K562 (cell line): ENCODE results near the gene ERRFI1. TPM values are rescaled to one million over a fixed set of nuclear protein-coding genes. Genes with fewer than 3 reads are reported as not detected.

Source experiments
- ATAC-seq: fragments of 200-7000 bp; cut with Tn5 transposase; 3 replicates; pipeline ENCODE4 v1.9.1; 2020; ENCODE audit warnings: moderate library complexity
- BruUV-seq: library from RNA; stranded (reverse); fragments of 400-500 nt; replicated peaks from 2 replicates; lab custom pipeline; 2021; lab: Mats Ljungman, UMichigan
- CTCF ChIA-PET: fragments of 300-600 bp; formaldehyde crosslinking; extraction: SDS; loops from one replicate; lab custom pipeline; 2021; ENCODE audit warnings: low intra/inter-chr PET ratio; lab: Yijun Ruan, JAX
- POLR2A ChIA-PET: fragments of 300-600, 350-650 bp; sonication (Branson Sonifier 250); formaldehyde crosslinking; extraction: SDS; loops from one replicate; lab custom pipeline; 2021; ENCODE audit warnings: antibody characterized with exemption, inconsistent platforms; lab: Yijun Ruan, JAX
- DNase-seq, 4 experiments: peaks; one replicate each; pipeline versions ENCODE4 v3.0.0 to v3.0.0-alpha.2; 2011 to 2018; ENCODE audit warnings: low spot score in 3 of 4, mixed read lengths in 3 of 4; ENCODE audit errors: extremely low read depth in 1 of 4
- FAIRE-seq: peaks from 2 replicates; lab custom pipeline; 2011; peaks lifted over from hg19 to GRCh38; lab: Jason Lieb, UNC
- H2AFZ ChIP-seq: 2 replicates; pipeline ENCODE4 v1.6.0; 2011; ENCODE audit warnings: low read depth, low read length, control low read depth, inconsistent platforms
- H3K27ac ChIP-seq: fragments of 200-600 bp; 3 replicates; pipeline ENCODE4 v1.8.0; 2011; ENCODE audit warnings: low read depth, mild to moderate bottlenecking, control low read depth, inconsistent platforms, low read length, moderate library complexity, mixed read lengths; ENCODE audit errors: extremely low read depth
- H3K27me3 ChIP-seq, 2 experiments: fragments of 300-600 bp in 1 of 2; 2 replicates in 1 of 2; 3 replicates in 1 of 2; pipeline versions ENCODE4 v1.6.0 to v1.8.0; 2011; ENCODE audit warnings: inconsistent platforms in 2 of 2, low read length in 2 of 2, mild to moderate bottlenecking in 1 of 2, mixed read lengths in 1 of 2, moderate library complexity in 1 of 2; ENCODE audit not compliant: control insufficient read depth in 2 of 2, insufficient read depth in 2 of 2
- H3K36me3 ChIP-seq: fragments of 300-600 bp; 3 replicates; pipeline ENCODE4 v1.8.0; 2011; ENCODE audit warnings: mild to moderate bottlenecking, low read length, inconsistent platforms; ENCODE audit not compliant: control insufficient read depth, insufficient read depth
- H3K4me1 ChIP-seq, 2 experiments: fragments of 200-600 bp in 1 of 2; replicated peaks in 1 of 2; 2 replicates in 1 of 2; 3 replicates in 1 of 2; pipeline versions ENCODE4 v1.5.1 to v1.8.0; 2011; ENCODE audit warnings: inconsistent platforms in 2 of 2, low read length in 2 of 2, mild to moderate bottlenecking in 1 of 2, mixed read lengths in 1 of 2, moderate library complexity in 1 of 2; ENCODE audit not compliant: control insufficient read depth in 2 of 2, insufficient read depth in 2 of 2
- H3K4me2 ChIP-seq: 2 replicates; pipeline ENCODE4 v1.6.1; 2011; ENCODE audit warnings: low read length, control low read depth, inconsistent platforms, mixed read lengths; ENCODE audit not compliant: insufficient read depth
- H3K4me3 ChIP-seq: fragments of 200-600 bp; sonication (generic), shearing (Covaris generic); 2 replicates; pipeline ENCODE4 v1.5.1; 2016; ENCODE audit warnings: control low read depth, inconsistent platforms
- H3K79me2 ChIP-seq: fragments of 200-600 bp; 3 replicates; pipeline ENCODE4 v1.8.0; 2011; ENCODE audit warnings: low read length, inconsistent platforms; ENCODE audit not compliant: control insufficient read depth, insufficient read depth
- H3K9ac ChIP-seq, 2 experiments: 2 replicates each; pipeline versions ENCODE4 v1.6.0 to v1.6.1; 2011; ENCODE audit warnings: low read depth in 2 of 2, low read length in 2 of 2, control low read depth in 1 of 2, inconsistent platforms in 1 of 2, mild to moderate bottlenecking in 1 of 2, mixed read lengths in 1 of 2; ENCODE audit not compliant: insufficient read depth in 1 of 2
- H3K9me1 ChIP-seq: one replicate; pipeline ENCODE4 v1.6.0; 2011; ENCODE audit warnings: inconsistent platforms, mild to moderate bottlenecking, low read length, moderate library complexity; ENCODE audit not compliant: control insufficient read depth, insufficient read depth
- H3K9me3 ChIP-seq: replicated peaks from 2 replicates; pipeline ENCODE4 v1.5.1; 2011; ENCODE audit warnings: low read depth, low read length, inconsistent platforms; ENCODE audit not compliant: control insufficient read depth, insufficient read depth
- H4K20me1 ChIP-seq: replicated peaks from 2 replicates; pipeline ENCODE4 v1.6.1; 2011; ENCODE audit warnings: low read length, inconsistent platforms, mixed read lengths; ENCODE audit not compliant: control insufficient read depth, insufficient read depth
- AFF4 ChIP-seq: sonication (generic); formaldehyde crosslinking; IDR thresholded peaks from 2 replicates; pipeline ENCODE4 v1.8.0; 2023; ENCODE audit warnings: mild to moderate bottlenecking, missing genetic modification reagents
- CBFA2T2 ChIP-seq: fragments of 450-650 bp; conservative IDR thresholded peaks from 2 replicates; pipeline ENCODE4 v1.6.1; 2017; ENCODE audit warnings: mild to moderate bottlenecking
- ETV1 ChIP-seq: fragments of 450-650 bp; conservative IDR thresholded peaks from 2 replicates; pipeline ENCODE4 v1.6.1; 2016; ENCODE audit warnings: missing genetic modification characterization, control low read depth, low read depth, missing compliant biosample characterization
- FUS ChIP-seq: fragments of 200-400 bp; formaldehyde crosslinking; optimal IDR thresholded peaks from 2 replicates; pipeline ENCODE3; 2017; ENCODE audit warnings: low read depth, low read length
- MAFF ChIP-seq: IDR thresholded peaks from 2 replicates; pipeline ENCODE4 v1.6.1; 2012; ENCODE audit warnings: low read length, improper control_type of control experiment
- MECOM ChIP-seq: fragments of 250-450 bp; sonication (Bioruptor Pico); IDR thresholded peaks from 2 replicates; pipeline ENCODE4 v1.8.0; 2022; ENCODE audit warnings: inconsistent platforms
- PKNOX1 ChIP-seq: fragments of 450-650 bp; IDR thresholded peaks from 2 replicates; pipeline ENCODE4 v1.6.1; 2016
- RBM15 ChIP-seq: fragments of 200-400 bp; formaldehyde crosslinking; IDR thresholded peaks from 2 replicates; pipeline ENCODE4 v1.6.1; 2018; ENCODE audit warnings: mild to moderate bottlenecking, low read length, moderate library complexity; ENCODE audit not compliant: insufficient read depth
- SOX6 ChIP-seq: fragments of 450-650 bp; IDR thresholded peaks from 2 replicates; pipeline ENCODE4 v1.6.1; 2014; ENCODE audit warnings: mild to moderate bottlenecking
- ZNF639 ChIP-seq, 2 experiments: fragments of 200-800 bp in 1 of 2; sonication (Bioruptor generic) in 1 of 2; sonication (generic) in 1 of 2; formaldehyde crosslinking in 1 of 2; IDR thresholded peaks in 1 of 2; conservative IDR thresholded peaks in 1 of 2; 2 replicates each; pipeline versions ENCODE4 v1.5.0 to v1.6.1; 2016 to 2020; ENCODE audit warnings: missing compliant biosample characterization in 1 of 2, missing genetic modification characterization in 1 of 2, missing genetic modification reagents in 1 of 2
- WGBS: fragments of 100-300 bp; shearing (Covaris generic); methylation state at CpG from one replicate; pipeline ENCODE4 v1.1.6; 2016; ENCODE audit warnings: low coverage, mixed read lengths; ENCODE audit not compliant: insufficient coverage; ENCODE audit errors: missing lambda C conversion rate; 5-methylcytosine and 5-hydroxymethylcytosine counted together
- in situ Hi-C: fragments of 300-500 bp; cut with MboI; formaldehyde crosslinking; loops from 4 replicates; pipeline ENCODE4 v1.15.0; 2018; ENCODE audit warnings: inconsistent platforms, mixed read lengths
- intact Hi-C: fragments of 100-400 bp; cut with micrococcal nuclease; formaldehyde crosslinking; loops from 2 replicates; pipeline ENCODE4 v1.14.2; 2022
- polyA plus RNA-seq, 8 experiments: library from polyadenylated mRNA; depleted of rRNA in 4 of 8; stranded (reverse) in 5 of 8; unstranded in 3 of 8; fragments of >200 nt; fragmentation: Nextera tagmentation in 2 of 8; fragmentation: Illumina TruSeq in 1 of 8; extraction: Ambion mirVana in 2 of 8; extraction: Trizol in 1 of 8; gene quantifications; 2 replicates each; pipeline versions ENCODE4 v1.2.1 to v1.2.3, GENCODE V29; 2011 to 2014; ENCODE audit warnings: inconsistent platforms in 1 of 8, missing spikeins in 1 of 8
- total RNA-seq, 7 experiments: library from RNA; depleted of rRNA in 6 of 7; stranded (reverse); fragments of >200 nt in 6 of 7; fragmentation: Illumina TruSeq in 2 of 7; extraction: Trizol in 2 of 7; gene quantifications; 2 replicates each; pipeline versions ENCODE4 v1.2.1 to v1.2.3, GENCODE V29; 2011 to 2021; ENCODE audit warnings: low replicate concordance in 1 of 7
- TF ChIP-seq, protein P1 (sequence below): fragments of 450-650 bp; formaldehyde crosslinking; IDR thresholded peaks from 2 replicates; pipeline ENCODE4 v1.4.0; 2020; ENCODE audit warnings: mild to moderate bottlenecking, mixed read lengths
- TF ChIP-seq, protein P2 (sequence below): fragments of 450-650 bp; IDR thresholded peaks from 2 replicates; pipeline ENCODE4 v1.6.1; 2016; ENCODE audit warnings: borderline replicate concordance

The ERRFI1 gene
- total and polyA plus RNA-seq, 9 of the 15 experiments (the other 6 are each of a cell fraction or from before 2014, with no cell fraction given), result 0.67 to 4.4 (median 1.1) TPM

DNA sequence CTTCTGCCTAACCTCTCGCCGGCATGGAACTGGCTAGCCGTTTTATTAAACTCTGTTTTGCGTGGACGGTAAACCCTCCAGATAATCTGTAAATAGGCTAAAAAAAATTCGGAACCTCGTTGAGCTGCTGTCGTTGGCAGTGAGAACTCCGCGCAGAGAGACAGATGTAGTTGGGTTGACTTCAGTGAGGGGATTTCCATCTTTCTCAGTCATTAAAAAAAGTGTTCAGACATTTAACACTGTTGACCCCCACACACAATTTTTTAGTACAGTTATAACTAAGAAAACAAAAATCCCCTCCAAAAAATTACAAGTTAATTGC lies 64.1 kb downstream of the ERRFI1 start:
- peak; percentile 37 for FAIRE-seq
- peak overlapping the region; percentile 82 for H2AFZ ChIP-seq
- peaks cover 45% of the 10 kb centered on the region for H3K36me3 ChIP-seq
- H3K4me2 ChIP-seq, result peak overlapping the region; percentile 89
- peaks cover 64% of the 10 kb centered on the region for H3K79me2 ChIP-seq
- peak overlapping the region; percentile 92 for H3K9ac ChIP-seq
- ATAC-seq, result peak; percentile 2
- POLR2A ChIA-PET, result interaction anchor here (0.5 to 1.2 kb wide), 7 partner anchors 11 to 859 kb away, joined by 3 to 6 read pairs (median 4); partner anchors contain the start of gene TNFRSF9
- peak overlapping the region; percentile 72 for H3K4me3 ChIP-seq
- DNase-seq, result no peak
- H3K9me3 ChIP-seq, result no peaks in the 10 kb centered on the region
- in situ Hi-C loops (no loop called here), intact Hi-C loops (no loop called here)
- no peaks in the 10 kb centered on the region for H4K20me1 ChIP-seq
- no peaks in the 10 kb centered on the region for H3K27me3 ChIP-seq
- no peaks in the 10 kb centered on the region for H3K9me1 ChIP-seq
- no TSS peak for BruUV-seq
- CTCF ChIA-PET, result no interaction called here
- H3K4me1 ChIP-seq, result peaks cover 14 to 15% of the 10 kb centered on the region in 2 experiments; a peak in 2 of 5 replicates
- H3K27ac ChIP-seq, result peak overlapping the region; percentile 82
- under 1% methylated on average over 10 of the region's 10 CpGs for WGBS
- TF ChIP-seq ZNF639 (CRISPR knock-in tag; conservative IDR thresholded peaks at IDR 0.05 in 1 of 2, IDR thresholded peaks at IDR 0.05 in 1 of 2) (no peak), RBM15 (no peak), ETV1 (tag) (peak; percentile 53; the same call in 1 of the 2 replicates), MAFF (no peak), SOX6 (no peak), AFF4 (CRISPR knock-in tag) (0 out of 2 replicates have a peak, but pooled peaks have one; percentile 15), MECOM (CRISPR knock-in tag) (no peak), CBFA2T2 (no peak), FUS (no peak), PKNOX1 (peak; percentile 2)
- TF ChIP-seq, protein P1, sequence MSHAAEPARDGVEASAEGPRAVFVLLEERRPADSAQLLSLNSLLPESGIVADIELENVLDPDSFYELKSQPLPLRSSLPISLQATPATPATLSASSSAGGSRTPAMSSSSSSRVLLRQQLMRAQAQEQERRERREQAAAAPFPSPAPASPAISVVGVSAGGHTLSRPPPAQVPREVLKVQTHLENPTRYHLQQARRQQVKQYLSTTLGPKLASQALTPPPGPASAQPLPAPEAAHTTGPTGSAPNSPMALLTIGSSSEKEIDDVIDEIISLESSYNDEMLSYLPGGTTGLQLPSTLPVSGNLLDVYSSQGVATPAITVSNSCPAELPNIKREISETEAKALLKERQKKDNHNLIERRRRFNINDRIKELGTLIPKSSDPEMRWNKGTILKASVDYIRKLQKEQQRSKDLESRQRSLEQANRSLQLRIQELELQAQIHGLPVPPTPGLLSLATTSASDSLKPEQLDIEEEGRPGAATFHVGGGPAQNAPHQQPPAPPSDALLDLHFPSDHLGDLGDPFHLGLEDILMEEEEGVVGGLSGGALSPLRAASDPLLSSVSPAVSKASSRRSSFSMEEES (CRISPR knock-in tag), result no peak
- TF ChIP-seq, protein P2, sequence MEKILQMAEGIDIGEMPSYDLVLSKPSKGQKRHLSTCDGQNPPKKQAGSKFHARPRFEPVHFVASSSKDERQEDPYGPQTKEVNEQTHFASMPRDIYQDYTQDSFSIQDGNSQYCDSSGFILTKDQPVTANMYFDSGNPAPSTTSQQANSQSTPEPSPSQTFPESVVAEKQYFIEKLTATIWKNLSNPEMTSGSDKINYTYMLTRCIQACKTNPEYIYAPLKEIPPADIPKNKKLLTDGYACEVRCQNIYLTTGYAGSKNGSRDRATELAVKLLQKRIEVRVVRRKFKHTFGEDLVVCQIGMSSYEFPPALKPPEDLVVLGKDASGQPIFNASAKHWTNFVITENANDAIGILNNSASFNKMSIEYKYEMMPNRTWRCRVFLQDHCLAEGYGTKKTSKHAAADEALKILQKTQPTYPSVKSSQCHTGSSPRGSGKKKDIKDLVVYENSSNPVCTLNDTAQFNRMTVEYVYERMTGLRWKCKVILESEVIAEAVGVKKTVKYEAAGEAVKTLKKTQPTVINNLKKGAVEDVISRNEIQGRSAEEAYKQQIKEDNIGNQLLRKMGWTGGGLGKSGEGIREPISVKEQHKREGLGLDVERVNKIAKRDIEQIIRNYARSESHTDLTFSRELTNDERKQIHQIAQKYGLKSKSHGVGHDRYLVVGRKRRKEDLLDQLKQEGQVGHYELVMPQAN, result peak; percentile 64; the same call in 1 of the 2 replicates
